Left renal cortex interstitium (tissue), 4 donors: ENCODE data around the gene BSDC1. TPM values are rescaled to one million over a fixed set of nuclear protein-coding genes. Genes with fewer than 3 reads are reported as not detected.
"Not testable (repeated sequence)": the region's sequence is repeated elsewhere in the genome, so short reads cannot be mapped to it uniquely, and the experiment has no call there.

Experiments used
- DNase-seq, 4 donors: peaks; one replicate each; pipeline ENCODE4 v3.0.0-alpha.2; 2013; ENCODE audit warnings: low read depth in 4 of 4, low spot score in 2 of 4, missing footprints in 1 of 4
- polyA plus RNA-seq, 4 donors: library from polyadenylated mRNA; unstranded; fragments of 120-200 nt; gene quantifications; one replicate each; pipeline ENCODE4 v1.2.1, GENCODE V29; 2013; ENCODE audit not compliant: insufficient read length in 4 of 4

Gene BSDC1
- polyA plus RNA-seq, 4 donors = 60.6 to 69.4 (median 63.3) TPM

GRCh38 chr1:32361674-32362473, 32.4 kb downstream of the BSDC1 start:
- DNase-seq = peak in 2 of 4 donors; percentile 37 to 54

GRCh38 chr1:32361308-32361673, 33.0 kb downstream of the BSDC1 start:
- no peak for DNase-seq

GRCh38 chr1:32358435-32358834, 35.8 kb downstream of the BSDC1 start:
- no peak for DNase-seq

DNA sequence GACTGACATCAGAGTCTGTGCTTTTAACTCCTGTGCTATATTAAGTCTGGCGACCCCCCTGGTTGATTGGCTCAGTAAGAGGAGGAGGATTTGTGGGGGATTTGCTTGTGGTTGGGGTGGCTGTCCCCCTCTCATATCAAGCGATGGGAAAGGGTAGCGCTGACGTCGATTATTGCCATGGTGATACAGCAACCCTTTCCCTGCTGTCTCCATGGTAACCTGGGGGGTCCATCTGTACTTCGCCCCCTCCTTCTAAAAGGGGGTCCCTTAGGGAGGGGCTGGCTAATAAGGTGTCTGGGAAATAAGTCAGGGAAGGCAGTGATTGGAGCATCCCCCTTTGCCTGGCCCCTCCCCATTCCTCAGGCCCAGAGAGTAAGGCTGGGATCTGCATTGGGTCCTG, 36.6 kb downstream of the BSDC1 start:
- no peak for DNase-seq

DNA sequence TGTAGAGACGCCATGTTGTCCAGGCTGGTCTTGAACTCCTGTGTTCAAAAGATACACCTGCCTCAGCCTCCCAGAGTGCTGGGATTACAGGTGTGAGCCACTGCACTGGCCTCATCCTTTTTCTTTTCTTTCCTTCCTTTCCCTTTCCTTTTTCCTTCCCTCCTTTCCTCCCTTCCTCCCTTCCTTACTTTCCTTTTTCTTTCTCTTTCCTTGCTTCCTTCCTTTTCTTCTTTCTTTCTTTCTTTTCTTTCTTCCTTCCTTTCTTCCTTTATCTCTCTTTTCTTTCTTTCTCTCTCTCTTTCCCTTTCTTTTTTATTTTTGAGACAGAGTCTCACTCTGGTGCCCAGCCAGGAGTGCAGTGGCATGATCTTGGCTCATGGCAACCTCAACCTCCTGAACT, 37.8 kb downstream of the BSDC1 start:
- DNase-seq = no peak

DNA sequence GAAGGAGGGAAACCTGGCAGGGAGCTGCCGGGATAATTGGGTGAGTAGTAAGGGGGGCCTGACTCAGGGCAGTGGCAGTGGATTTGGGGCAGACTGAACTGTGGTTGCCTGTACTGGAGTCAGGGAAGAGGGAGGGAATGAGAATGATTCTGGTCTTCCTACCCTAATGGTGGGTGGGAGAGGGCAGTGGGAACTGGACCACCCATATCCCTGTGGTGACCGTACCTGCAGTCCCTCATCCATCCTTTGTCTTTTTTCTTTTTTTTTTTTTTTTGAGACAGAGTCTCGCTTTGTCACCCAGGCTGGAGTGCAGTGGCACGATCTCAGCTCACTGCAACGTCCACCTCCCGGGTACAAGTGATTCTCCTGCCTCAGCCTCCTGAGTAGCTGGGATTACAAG, 38.5 kb downstream of the BSDC1 start:
- not testable (repeated sequence) for DNase-seq

GRCh38 chr1:32353886-32354570, 40.2 kb downstream of the BSDC1 start:
- DNase-seq = no peak

DNA sequence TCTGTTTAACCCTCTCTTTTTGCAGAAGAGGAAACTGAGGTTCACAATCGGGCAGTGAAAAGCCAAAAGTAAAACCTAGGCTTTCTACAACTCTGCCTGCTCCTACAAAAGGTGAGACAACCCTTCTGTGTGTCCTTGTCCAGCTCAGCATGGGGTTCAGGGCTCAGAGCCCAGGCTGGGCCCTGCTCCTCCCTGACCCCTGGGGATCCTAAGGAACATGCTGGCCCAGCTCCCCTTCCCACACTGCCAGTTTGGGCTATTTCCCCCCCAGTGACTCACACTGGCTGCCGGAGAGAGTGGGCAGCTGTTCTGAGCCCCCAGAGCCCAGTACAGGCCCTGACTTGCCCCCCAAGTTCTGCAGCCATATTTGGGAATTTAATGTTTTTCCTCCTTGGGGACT, 40.8 kb downstream of the BSDC1 start:
- no peak for DNase-seq

GRCh38 chr1:32352831-32353383, 41.3 kb downstream of the BSDC1 start:
- no peak for DNase-seq

GRCh38 chr1:32352239-32352745, 41.9 kb downstream of the BSDC1 start:
- DNase-seq = no peak

DNA sequence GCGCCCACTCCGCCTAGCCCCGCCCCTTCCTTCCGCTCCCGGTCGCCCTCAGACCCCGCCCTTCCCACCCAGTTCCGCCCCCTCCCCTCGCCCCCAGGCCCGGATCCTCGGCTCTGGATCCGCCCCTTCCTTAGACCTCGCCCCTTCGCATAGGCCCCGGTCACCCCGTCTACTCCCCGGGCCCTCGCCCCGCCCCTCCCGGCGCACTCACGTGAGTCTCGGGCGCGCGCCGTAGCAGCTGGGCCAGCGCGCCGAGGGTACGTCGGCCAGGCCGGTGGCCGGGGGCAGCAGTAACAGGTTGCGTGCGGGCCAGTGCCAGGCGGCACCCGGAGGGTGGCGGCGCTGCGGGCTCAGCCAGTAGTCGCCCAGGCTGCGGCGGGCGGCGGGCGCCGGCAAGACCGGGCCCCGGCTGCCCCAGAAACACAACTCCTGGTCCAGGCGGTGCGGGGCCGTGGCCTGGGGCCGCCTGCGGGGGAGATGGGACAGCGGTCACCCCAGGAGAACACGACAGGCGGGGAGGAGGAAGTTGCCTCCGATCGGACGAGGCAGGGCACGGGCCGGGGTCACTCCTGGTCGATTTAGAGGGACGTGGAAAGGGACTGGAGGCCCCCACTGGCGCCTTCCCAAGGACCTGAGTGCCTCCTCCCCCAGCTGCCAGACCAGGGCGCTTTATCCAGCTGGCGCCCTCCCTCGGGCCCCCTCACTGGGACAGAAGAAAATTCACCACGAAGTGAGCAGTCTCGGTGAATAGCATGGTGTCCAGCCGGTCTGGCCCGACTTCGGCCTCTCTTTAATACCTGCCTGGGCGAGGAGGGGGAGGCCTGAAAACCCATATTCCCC, 42.6 kb downstream of the BSDC1 start:
- peak in 3 of 4 donors; percentile 86 to 93 (median 93) for DNase-seq

- DNase-seq = no peak
These were observed 43.3 kb downstream of the BSDC1 start for GRCh38 chr1:32350785-32351398.

GRCh38 chr1:32349211-32349708, 45.0 kb downstream of the BSDC1 start:
- no peak for DNase-seq

DNA sequence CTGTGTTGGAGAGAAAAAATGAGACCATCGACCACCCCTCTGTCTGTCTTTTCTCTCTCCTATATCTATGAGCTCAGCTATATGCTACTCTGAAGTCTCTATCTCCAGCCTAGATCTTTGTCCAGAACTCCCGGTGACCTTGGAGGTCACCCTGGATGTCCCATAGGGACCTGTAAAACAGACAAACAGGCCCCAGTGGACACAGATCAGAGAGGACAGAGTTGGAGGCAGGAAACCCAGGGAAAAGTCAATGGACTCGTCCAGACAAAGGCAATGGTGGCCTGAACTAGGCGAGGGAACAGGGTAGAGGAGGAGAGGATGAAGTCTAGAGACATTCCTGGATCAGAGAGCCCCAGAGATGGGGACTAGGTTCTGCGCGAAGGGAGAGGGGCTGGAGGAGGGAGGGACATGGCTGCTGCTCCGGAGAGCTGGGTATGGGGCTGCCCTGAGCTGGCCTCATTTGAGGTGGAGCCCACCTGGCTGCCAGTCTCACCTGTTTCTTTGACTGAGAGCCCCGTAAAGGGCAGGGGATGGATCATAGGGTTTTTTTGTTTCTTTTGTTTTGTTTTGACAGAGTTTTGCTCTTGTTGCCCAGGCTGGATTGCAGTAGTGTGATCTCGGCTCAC, 47.6 kb downstream of the BSDC1 start:
- no peak for DNase-seq

- DNase-seq = no peak
These were observed 48.9 kb downstream of the BSDC1 start for GRCh38 chr1:32345289-32345827.

DNA sequence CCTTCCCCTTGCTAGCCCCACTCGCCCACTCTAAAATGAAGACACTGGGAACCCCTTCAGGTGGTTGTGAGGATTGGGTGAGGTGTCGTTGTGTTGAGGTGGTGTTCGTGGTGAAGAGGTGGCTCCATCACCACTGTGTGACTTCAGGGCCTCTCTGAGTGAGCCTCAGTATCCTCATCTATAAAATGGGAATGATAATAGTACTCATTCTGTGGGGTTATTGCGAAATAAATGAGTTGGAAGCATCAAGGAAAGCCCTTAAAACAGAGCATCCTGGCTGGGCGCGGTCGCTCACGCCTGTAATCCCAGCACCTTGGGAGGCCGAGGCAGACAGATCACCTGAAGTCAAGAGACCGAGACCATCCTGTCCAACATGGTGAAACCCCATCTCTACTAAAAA, 51.5 kb downstream of the BSDC1 start:
- no peak for DNase-seq

DNA sequence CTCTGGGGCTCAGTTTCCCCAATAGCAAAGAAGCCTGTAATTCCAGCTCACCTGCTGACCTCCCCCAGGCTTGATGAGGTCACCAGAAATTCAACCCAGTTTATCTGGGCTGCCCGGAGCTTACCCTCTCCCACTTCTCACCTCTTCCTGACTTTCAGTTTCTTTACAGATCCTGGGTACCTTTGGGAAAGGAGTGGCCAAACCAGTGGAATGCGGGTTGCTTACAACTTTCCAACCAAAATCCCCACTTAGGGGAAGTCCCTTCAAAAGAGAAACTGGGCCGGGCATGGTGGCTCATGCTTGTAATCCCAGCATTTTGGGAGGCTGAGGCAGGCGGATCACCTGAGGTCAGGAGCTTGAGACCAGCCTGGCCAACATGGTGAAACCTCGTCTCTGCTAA, 52.3 kb downstream of the BSDC1 start:
- DNase-seq = no peak

DNA sequence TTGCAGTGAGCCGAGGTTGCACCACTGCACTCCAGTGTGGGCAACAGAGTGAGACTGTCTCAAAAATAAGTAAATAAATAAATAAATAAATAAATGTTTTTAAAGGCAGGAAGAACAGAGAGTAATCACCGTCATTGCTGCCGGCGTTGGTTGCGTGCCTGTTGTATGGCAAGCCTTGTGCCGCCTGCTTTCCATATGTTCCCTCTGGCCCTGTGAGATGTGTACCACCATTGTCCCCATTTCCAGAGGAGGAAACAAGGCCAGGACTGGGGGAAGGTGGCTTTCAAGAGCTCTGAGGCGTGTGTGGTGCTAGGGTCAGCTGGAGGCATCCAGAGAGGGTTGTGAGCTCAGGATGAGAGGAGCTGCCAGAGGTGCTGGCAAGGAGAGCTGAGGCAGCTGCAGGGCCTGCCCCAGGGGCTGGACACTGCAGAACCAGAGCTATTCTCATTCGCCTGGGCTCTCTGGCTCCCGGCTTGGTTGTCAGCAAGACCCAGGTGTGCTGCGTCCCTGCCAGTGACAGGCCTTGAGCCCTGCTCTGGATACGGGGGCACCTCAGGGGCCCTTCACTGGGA, 53.0 kb downstream of the BSDC1 start:
- no peak for DNase-seq

- DNase-seq = no peak
These were observed 54.8 kb downstream of the BSDC1 start for GRCh38 chr1:32339363-32339978.
